Astrocyte (in vitro differentiated cells and primary cell): ENCODE data around the gene THBS4. TPM values are rescaled to one million over a fixed set of nuclear protein-coding genes. Genes with fewer than 3 reads are reported as not detected.

ENCODE experiments used
- DNase-seq: peaks from one replicate; pipeline ENCODE4 v3.0.0-alpha.2; 2010; ENCODE audit warnings: low read depth
- FAIRE-seq: peaks from 2 replicates; lab custom pipeline; 2011; peaks lifted over from hg19 to GRCh38; lab: Jason Lieb, UNC
- H2AFZ ChIP-seq: 2 replicates; pipeline ENCODE4 v1.6.0; 2012; ENCODE audit warnings: low read depth, low read length, inconsistent platforms
- H3K27ac ChIP-seq: 2 replicates; pipeline ENCODE4 v1.5.1; 2011; ENCODE audit warnings: low read depth, low read length, inconsistent platforms
- H3K27me3 ChIP-seq: 2 replicates; pipeline ENCODE4 v1.6.0; 2011; ENCODE audit warnings: low read length, inconsistent platforms; ENCODE audit not compliant: insufficient read depth
- H3K36me3 ChIP-seq: 2 replicates; pipeline ENCODE4 v1.5.1; 2011; ENCODE audit warnings: low read length, inconsistent platforms; ENCODE audit not compliant: insufficient read depth
- H3K4me1 ChIP-seq: 2 replicates; pipeline ENCODE4 v1.5.1; 2011; ENCODE audit warnings: low read length, inconsistent platforms; ENCODE audit not compliant: insufficient read depth
- H3K4me2 ChIP-seq: 2 replicates; pipeline ENCODE4 v1.6.0; 2012; ENCODE audit warnings: low read length, inconsistent platforms
- H3K4me3 ChIP-seq: 2 replicates; pipeline ENCODE4 v1.5.1; 2011; ENCODE audit warnings: low read depth, mild to moderate bottlenecking, low read length, inconsistent platforms; ENCODE audit not compliant: insufficient read depth
- H3K79me2 ChIP-seq: 2 replicates; pipeline ENCODE4 v1.6.0; 2012; ENCODE audit warnings: mild to moderate bottlenecking, low read length, inconsistent platforms; ENCODE audit not compliant: insufficient read depth
- H3K9ac ChIP-seq: 2 replicates; pipeline ENCODE4 v1.6.0; 2012; ENCODE audit warnings: mild to moderate bottlenecking, low read length, inconsistent platforms
- H3K9me3 ChIP-seq: 2 replicates; pipeline ENCODE4 v1.5.1; 2012; ENCODE audit warnings: low read depth, mild to moderate bottlenecking, low read length, inconsistent platforms; ENCODE audit not compliant: insufficient read depth
- H4K20me1 ChIP-seq: 2 replicates; pipeline ENCODE4 v1.6.0; 2012; ENCODE audit warnings: low read length, inconsistent platforms; ENCODE audit not compliant: insufficient read depth
- H3K27ac Mint-ChIP-seq: one replicate; pipeline ENCODE4 v1.8.0; 2021; ENCODE audit warnings: mild to moderate bottlenecking, mixed read lengths; ENCODE audit not compliant: unreplicated experiment
- H3K27me3 Mint-ChIP-seq: one replicate; pipeline ENCODE4 v1.8.0; 2021; ENCODE audit warnings: low read depth, mixed read lengths; ENCODE audit not compliant: unreplicated experiment
- H3K36me3 Mint-ChIP-seq: one replicate; pipeline ENCODE4 v1.8.0; 2021; ENCODE audit warnings: low read depth, mixed read lengths; ENCODE audit not compliant: unreplicated experiment
- H3K4me1 Mint-ChIP-seq: one replicate; pipeline ENCODE4 v1.8.0; 2021; ENCODE audit warnings: low read depth, mixed read lengths; ENCODE audit not compliant: unreplicated experiment
- H3K4me3 Mint-ChIP-seq: one replicate; pipeline ENCODE4 v1.8.0; 2021; ENCODE audit warnings: mild to moderate bottlenecking, moderate library complexity, mixed read lengths; ENCODE audit not compliant: unreplicated experiment
- H3K9me3 Mint-ChIP-seq: one replicate; pipeline ENCODE4 v1.8.0; 2021; ENCODE audit warnings: mild to moderate bottlenecking, mixed read lengths; ENCODE audit not compliant: unreplicated experiment
- CTCF ChIP-seq: IDR thresholded peaks from 2 replicates; pipeline ENCODE4 v1.5.1; 2011; ENCODE audit warnings: low read depth, mild to moderate bottlenecking, inconsistent platforms, low read length, moderate library complexity; ENCODE audit not compliant: insufficient read depth
- EZH2 ChIP-seq: IDR thresholded peaks from 2 replicates; pipeline ENCODE4 v1.6.1; 2012; ENCODE audit warnings: mild to moderate bottlenecking, low read length, inconsistent platforms; ENCODE audit not compliant: insufficient read depth
- total RNA-seq: library from RNA; stranded (reverse); gene quantifications from 2 replicates; pipeline ENCODE4 v1.2.1, GENCODE V29; 2021

THBS4 gene
- total RNA-seq, 1 donor from 2014 or later: 1.1 TPM

GRCh38 chr5:80008995-80009765 is 26.0 kb upstream of the THBS4 start:
- H3K4me2 ChIP-seq: no peak overlapping the region
- no peaks in the 10 kb centered on the region for H3K9me3 ChIP-seq
- no peak overlapping the region for H3K4me3 ChIP-seq
- no peaks in the 10 kb centered on the region for H4K20me1 ChIP-seq
- no peaks in the 10 kb centered on the region for H3K36me3 ChIP-seq
- Mint-ChIP-seq H3K4me3 (no peak overlapping the region), H3K27me3 (no peaks in the 10 kb centered on the region), H3K36me3 (no peaks in the 10 kb centered on the region), H3K4me1 (no peaks in the 10 kb centered on the region), H3K27ac (no peak overlapping the region), H3K9me3 (peaks cover 2% of the 10 kb centered on the region)
- no peak overlapping the region for H3K27ac ChIP-seq
- FAIRE-seq (no peak), DNase-seq (no peak)
- H3K9ac ChIP-seq: no peak overlapping the region
- no peak overlapping the region for H2AFZ ChIP-seq
- TF ChIP-seq EZH2 (no peak), CTCF (no peak)
- no peaks in the 10 kb centered on the region for H3K27me3 ChIP-seq
- no peaks in the 10 kb centered on the region for H3K79me2 ChIP-seq
- H3K4me1 ChIP-seq: no peaks in the 10 kb centered on the region

DNA sequence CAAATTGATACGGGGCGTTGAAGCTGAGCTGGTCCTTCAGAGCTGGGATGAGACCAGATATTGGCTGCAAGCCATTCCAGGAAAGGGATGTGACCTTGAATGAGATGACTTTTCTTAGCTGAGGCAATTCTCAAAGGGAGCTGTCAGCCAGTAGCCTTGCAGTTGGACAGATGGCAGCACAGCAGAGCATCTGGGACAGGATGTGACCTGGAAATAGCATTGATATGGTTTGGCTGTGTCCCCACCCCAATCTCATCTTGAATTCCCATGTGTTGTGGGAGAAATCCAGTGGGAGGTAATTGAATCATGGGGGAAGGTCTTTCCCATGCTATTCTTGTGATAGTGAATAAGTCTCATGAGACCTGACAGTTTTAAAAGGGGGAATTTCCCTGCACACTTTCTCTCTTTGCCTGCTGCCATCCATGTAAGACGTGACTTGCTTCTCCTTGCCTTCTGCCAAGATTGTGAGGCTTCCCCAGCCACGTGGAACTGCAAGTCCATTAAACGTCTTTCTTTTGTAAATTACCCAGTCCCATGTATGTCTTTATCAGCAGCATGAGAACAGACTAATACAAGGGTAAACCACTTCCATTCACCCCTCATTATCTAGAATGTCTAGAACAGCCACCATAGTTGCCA is 24.3 kb upstream of the THBS4 start:
- Mint-ChIP-seq H3K27ac (no peak overlapping the region), H3K36me3 (no peaks in the 10 kb centered on the region), H3K4me1 (peaks cover under 1% of the 10 kb centered on the region), H3K9me3 (peaks cover 5% of the 10 kb centered on the region), H3K27me3 (no peaks in the 10 kb centered on the region), H3K4me3 (no peak overlapping the region)
- H3K9ac ChIP-seq: no peak overlapping the region
- no peak overlapping the region for H2AFZ ChIP-seq
- H3K4me3 ChIP-seq: no peak overlapping the region
- H3K4me2 ChIP-seq: no peak overlapping the region
- no peaks in the 10 kb centered on the region for H4K20me1 ChIP-seq
- FAIRE-seq (no peak), DNase-seq (no peak)
- TF ChIP-seq CTCF (no peak), EZH2 (no peak)
- H3K9me3 ChIP-seq: no peaks in the 10 kb centered on the region
- no peaks in the 10 kb centered on the region for H3K27me3 ChIP-seq
- no peaks in the 10 kb centered on the region for H3K79me2 ChIP-seq
- no peak overlapping the region for H3K27ac ChIP-seq
- no peaks in the 10 kb centered on the region for H3K4me1 ChIP-seq
- no peaks in the 10 kb centered on the region for H3K36me3 ChIP-seq

GRCh38 chr5:80025069-80025468 is 10.1 kb upstream of the THBS4 start:
- FAIRE-seq (no peak), DNase-seq (no peak)
- Histone ChIP-seq H3K4me3 (no peak overlapping the region), H3K4me2 (no peak overlapping the region), H3K79me2 (no peaks in the 10 kb centered on the region), H2AFZ (no peak overlapping the region), H4K20me1 (no peaks in the 10 kb centered on the region), H3K27me3 (peaks cover 4% of the 10 kb centered on the region), H3K9ac (no peak overlapping the region), H3K27ac (no peak overlapping the region), H3K36me3 (no peaks in the 10 kb centered on the region), H3K9me3 (no peaks in the 10 kb centered on the region), H3K4me1 (no peaks in the 10 kb centered on the region)
- Mint-ChIP-seq H3K4me3 (no peak overlapping the region), H3K27me3 (peaks cover 3% of the 10 kb centered on the region), H3K27ac (no peak overlapping the region), H3K9me3 (no peaks in the 10 kb centered on the region), H3K4me1 (no peaks in the 10 kb centered on the region), H3K36me3 (no peaks in the 10 kb centered on the region)
- TF ChIP-seq CTCF: no peak
- no peak for TF ChIP-seq EZH2
